Gastrocnemius medialis (tissue), 4 donors: ENCODE measurements around the gene FXYD4.

Experiments used
- POLR2A ChIP-seq, 2 donors: fragments of 450-650 bp; IDR thresholded peaks; one replicate each; pipeline ENCODE4 v1.6.1; 2017; ENCODE audit warnings: antibody characterized with exemption in 2 of 2, mild to moderate bottlenecking in 2 of 2, moderate library complexity in 2 of 2
- TF ChIP-seq, protein P1 (sequence below), 5 experiments: fragments of 450-650 bp in 3 of 5; fragments of 200-600 bp in 2 of 5; sonication (generic) in 2 of 5; IDR thresholded peaks in 4 of 5; conservative IDR thresholded peaks in 1 of 5; 1 replicate in 4 of 5; 2 replicates in 1 of 5; pipeline ENCODE4 v1.5.1; 2016 to 2019; ENCODE audit warnings: antibody characterized with exemption in 5 of 5, mild to moderate bottlenecking in 3 of 5, moderate library complexity in 3 of 5

DNA sequence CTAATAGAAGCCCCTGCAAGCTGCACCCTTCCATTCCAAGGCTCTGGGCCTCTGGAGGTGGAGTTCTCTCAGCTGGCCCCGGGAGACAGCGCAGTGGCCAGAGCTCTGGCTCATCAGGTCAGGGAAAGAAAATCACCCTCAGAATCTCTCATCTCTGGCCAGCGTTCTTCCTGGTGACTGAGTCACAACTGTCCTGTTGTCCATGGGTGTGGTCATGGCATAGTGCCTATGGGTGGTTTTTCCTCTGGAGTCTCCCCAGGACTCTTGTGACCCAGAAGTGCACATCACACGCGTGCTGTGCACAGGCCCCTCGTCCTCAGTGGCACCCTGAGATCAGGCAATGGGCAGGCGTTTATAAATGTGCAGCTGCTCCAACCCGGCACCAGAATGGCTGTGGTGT lies 27.4 kb upstream of the FXYD4 start:
- TF ChIP-seq, protein P1, sequence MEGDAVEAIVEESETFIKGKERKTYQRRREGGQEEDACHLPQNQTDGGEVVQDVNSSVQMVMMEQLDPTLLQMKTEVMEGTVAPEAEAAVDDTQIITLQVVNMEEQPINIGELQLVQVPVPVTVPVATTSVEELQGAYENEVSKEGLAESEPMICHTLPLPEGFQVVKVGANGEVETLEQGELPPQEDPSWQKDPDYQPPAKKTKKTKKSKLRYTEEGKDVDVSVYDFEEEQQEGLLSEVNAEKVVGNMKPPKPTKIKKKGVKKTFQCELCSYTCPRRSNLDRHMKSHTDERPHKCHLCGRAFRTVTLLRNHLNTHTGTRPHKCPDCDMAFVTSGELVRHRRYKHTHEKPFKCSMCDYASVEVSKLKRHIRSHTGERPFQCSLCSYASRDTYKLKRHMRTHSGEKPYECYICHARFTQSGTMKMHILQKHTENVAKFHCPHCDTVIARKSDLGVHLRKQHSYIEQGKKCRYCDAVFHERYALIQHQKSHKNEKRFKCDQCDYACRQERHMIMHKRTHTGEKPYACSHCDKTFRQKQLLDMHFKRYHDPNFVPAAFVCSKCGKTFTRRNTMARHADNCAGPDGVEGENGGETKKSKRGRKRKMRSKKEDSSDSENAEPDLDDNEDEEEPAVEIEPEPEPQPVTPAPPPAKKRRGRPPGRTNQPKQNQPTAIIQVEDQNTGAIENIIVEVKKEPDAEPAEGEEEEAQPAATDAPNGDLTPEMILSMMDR (IDR thresholded peaks at IDR 0.05 in 4 of 5, conservative IDR thresholded peaks at IDR 0.05 in 1 of 5): no peak
- TF ChIP-seq POLR2A (IDR thresholded peaks at IDR 0.05): no peak
